H1 (cell line): ENCODE results near the gene BCAS2. TPM values are rescaled to one million over a fixed set of nuclear protein-coding genes. Genes with fewer than 3 reads are reported as not detected.

ENCODE experiments used
- CTCF ChIA-PET: fragments of 300-600 bp; sonication (Branson Sonifier 250); formaldehyde crosslinking; loops from one replicate; lab custom pipeline; 2021; ENCODE audit not compliant: partially characterized antibody; lab: Charles Lee
- POLR2A ChIA-PET: fragments of 300-600 bp; sonication (Branson Sonifier 250); formaldehyde crosslinking; loops from one replicate; lab custom pipeline; 2021; ENCODE audit warnings: inconsistent platforms; ENCODE audit not compliant: partially characterized antibody; lab: Charles Lee
- DNase-seq, 2 experiments: peaks; one replicate each; pipeline versions ENCODE4 v3.0.0 to v3.0.0-alpha.2; 2010 to 2022; ENCODE audit warnings: low spot score in 2 of 2, low read depth in 1 of 2, mixed read lengths in 1 of 2
- FAIRE-seq: peaks from 2 replicates; lab custom pipeline; 2011; peaks lifted over from hg19 to GRCh38; lab: Jason Lieb, UNC
- H2AFZ ChIP-seq: 2 replicates; pipeline ENCODE4 v1.8.1; 2012; ENCODE audit warnings: low read length, inconsistent platforms
- H2AK5ac ChIP-seq: 2 replicates; pipeline ENCODE4 v1.6.1; 2013; ENCODE audit warnings: low read depth, low read length
- H2BK120ac ChIP-seq: replicated peaks from 2 replicates; pipeline ENCODE3; 2013; ENCODE audit warnings: low read depth, low read length, inconsistent platforms
- H2BK12ac ChIP-seq: 2 replicates; pipeline ENCODE4 v1.6.1; 2013; ENCODE audit warnings: low read depth, low read length
- H2BK15ac ChIP-seq: 2 replicates; pipeline ENCODE4 v1.6.1; 2013; ENCODE audit warnings: low read length
- H2BK20ac ChIP-seq: 2 replicates; pipeline ENCODE4 v1.6.1; 2013; ENCODE audit warnings: low read length
- H2BK5ac ChIP-seq: 2 replicates; pipeline ENCODE4 v1.6.1; 2013; ENCODE audit warnings: low read depth, low read length
- H3K14ac ChIP-seq: 2 replicates; pipeline ENCODE4 v1.6.1; 2013; ENCODE audit warnings: inconsistent platforms; ENCODE audit not compliant: insufficient read length
- H3K18ac ChIP-seq: 2 replicates; pipeline ENCODE4 v1.6.1; 2013; ENCODE audit warnings: low read length; ENCODE audit errors: extremely low read depth
- H3K23ac ChIP-seq: 2 replicates; pipeline ENCODE4 v1.6.1; 2013; ENCODE audit warnings: inconsistent platforms; ENCODE audit not compliant: insufficient read length
- H3K23me2 ChIP-seq: 2 replicates; pipeline ENCODE4 v1.6.1; 2013; ENCODE audit warnings: low read depth, low read length
- H3K27ac ChIP-seq: 2 replicates; pipeline ENCODE4 v1.6.1; 2011; ENCODE audit warnings: low read depth, low read length, inconsistent platforms
- H3K27me3 ChIP-seq, 4 experiments: replicated peaks in 1 of 4; 1 replicate in 1 of 4; 2 replicates in 3 of 4; pipeline versions ENCODE4 v1.6.1 to v1.8.1; 2011 to 2013; ENCODE audit warnings: low read length in 3 of 4, mild to moderate bottlenecking in 3 of 4, inconsistent platforms in 2 of 4, mixed read lengths in 2 of 4, moderate library complexity in 1 of 4; ENCODE audit not compliant: control insufficient read depth in 3 of 4, insufficient read depth in 3 of 4; ENCODE audit errors: extremely low read depth in 1 of 4
- H3K36me3 ChIP-seq, 4 experiments: 2 replicates each; pipeline versions ENCODE4 v1.6.1 to v1.8.1; 2011 to 2013; ENCODE audit warnings: mild to moderate bottlenecking in 4 of 4, low read length in 3 of 4, moderate library complexity in 2 of 4, control low read depth in 1 of 4, inconsistent platforms in 1 of 4; ENCODE audit not compliant: insufficient read depth in 4 of 4, control insufficient read depth in 2 of 4
- H3K4ac ChIP-seq: replicated peaks from 2 replicates; pipeline ENCODE3; 2013; ENCODE audit warnings: low read length, low read depth, mixed read lengths, inconsistent platforms; ENCODE audit not compliant: insufficient read length
- H3K4me1 ChIP-seq, 4 experiments: replicated peaks in 1 of 4; 1 replicate in 1 of 4; 2 replicates in 3 of 4; pipeline versions ENCODE4 v1.6.1 to v1.8.1; 2011 to 2013; ENCODE audit warnings: low read length in 3 of 4, inconsistent platforms in 2 of 4, mixed read lengths in 1 of 4; ENCODE audit not compliant: insufficient read depth in 4 of 4, control insufficient read depth in 3 of 4
- H3K4me2 ChIP-seq, 2 experiments: 2 replicates each; pipeline versions ENCODE4 v1.6.1 to v1.8.1; 2011 to 2013; ENCODE audit warnings: low read depth in 2 of 2, low read length in 2 of 2, control low read depth in 1 of 2, inconsistent platforms in 1 of 2, mild to moderate bottlenecking in 1 of 2; ENCODE audit not compliant: insufficient read depth in 1 of 2
- H3K4me3 ChIP-seq, 4 experiments: fragments of 200-600, 300-600 bp in 1 of 4; sonication (generic), shearing (Covaris generic), sonication (Bioruptor Twin) in 1 of 4; 2 replicates each; pipeline versions ENCODE4 v1.5.1 to v1.8.1; 2011 to 2016; ENCODE audit warnings: low read length in 4 of 4, low read depth in 3 of 4, control low read depth in 2 of 4, inconsistent platforms in 2 of 4, mild to moderate bottlenecking in 2 of 4, mixed read lengths in 1 of 4, moderate library complexity in 1 of 4; ENCODE audit not compliant: insufficient read depth in 2 of 4; ENCODE audit errors: extremely low read depth in 1 of 4
- H3K56ac ChIP-seq: replicated peaks from 2 replicates; pipeline ENCODE3; 2013; ENCODE audit warnings: low read depth, mild to moderate bottlenecking, mixed read lengths, low read length, inconsistent platforms; ENCODE audit not compliant: insufficient read length
- H3K79me1 ChIP-seq: 2 replicates; pipeline ENCODE4 v1.6.1; 2013; ENCODE audit warnings: low read depth, low read length, control low read depth
- H3K79me2 ChIP-seq, 2 experiments: 2 replicates each; pipeline versions ENCODE4 v1.6.1 to v1.8.1; 2012 to 2013; ENCODE audit warnings: low read length in 2 of 2, mild to moderate bottlenecking in 2 of 2, inconsistent platforms in 1 of 2; ENCODE audit not compliant: insufficient read depth in 2 of 2, control insufficient read depth in 1 of 2
- H3K9ac ChIP-seq, 4 experiments: replicated peaks in 1 of 4; 1 replicate in 1 of 4; 2 replicates in 3 of 4; pipeline versions ENCODE4 v1.6.1 to v1.8.1; 2011 to 2013; ENCODE audit warnings: low read depth in 3 of 4, low read length in 3 of 4, control low read depth in 2 of 4, mild to moderate bottlenecking in 2 of 4, moderate library complexity in 2 of 4, inconsistent platforms in 1 of 4; ENCODE audit errors: extremely low read depth in 1 of 4
- H3K9me3 ChIP-seq, 2 experiments: 2 replicates each; pipeline versions ENCODE4 v1.6.1 to v1.8.1; 2012 to 2013; ENCODE audit warnings: mild to moderate bottlenecking in 2 of 2, moderate library complexity in 2 of 2, control low read depth in 1 of 2, inconsistent platforms in 1 of 2, low read depth in 1 of 2, low read length in 1 of 2, mixed read lengths in 1 of 2; ENCODE audit not compliant: insufficient read depth in 2 of 2
- H4K20me1 ChIP-seq, 2 experiments: replicated peaks in 1 of 2; 2 replicates each; pipeline versions ENCODE3 to v1.8.1; 2011 to 2013; ENCODE audit warnings: inconsistent platforms in 2 of 2, low read length in 2 of 2, mild to moderate bottlenecking in 1 of 2; ENCODE audit not compliant: insufficient read depth in 2 of 2, control insufficient read depth in 1 of 2
- H4K5ac ChIP-seq: 2 replicates; pipeline ENCODE4 v1.6.1; 2013; ENCODE audit warnings: low read length, low read depth, mixed read lengths, inconsistent platforms; ENCODE audit not compliant: insufficient read length
- H4K8ac ChIP-seq: 2 replicates; pipeline ENCODE4 v1.8.0; 2013; ENCODE audit warnings: mild to moderate bottlenecking, moderate library complexity, low read length, inconsistent platforms; ENCODE audit not compliant: insufficient read depth; ENCODE audit errors: extremely low read depth
- H4K91ac ChIP-seq: replicated peaks from 2 replicates; pipeline ENCODE3; 2013; ENCODE audit warnings: low read length, mixed read lengths, inconsistent platforms; ENCODE audit not compliant: insufficient read length
- ASH2L ChIP-seq: fragments of 200-600, 300-600 bp; sonication (generic); IDR thresholded peaks from one replicate; pipeline ENCODE4 v1.7.1; 2017; ENCODE audit warnings: low read length
- ATF3 ChIP-seq: IDR thresholded peaks from 2 replicates; pipeline ENCODE4 v1.6.1; 2011; ENCODE audit warnings: low read depth, mild to moderate bottlenecking, low read length; ENCODE audit not compliant: insufficient read depth
- HDAC2 ChIP-seq, 2 experiments: fragments of 300-600 bp in 1 of 2; sonication (generic) in 1 of 2; IDR thresholded peaks; 2 replicates each; pipeline ENCODE4 v1.6.1; 2011 to 2012; ENCODE audit warnings: low read depth in 2 of 2, low read length in 2 of 2, mild to moderate bottlenecking in 2 of 2, moderate library complexity in 2 of 2, borderline replicate concordance in 1 of 2, inconsistent platforms in 1 of 2
- POLR2A ChIP-seq, 2 experiments: IDR thresholded peaks; 1 replicate in 1 of 2; 2 replicates in 1 of 2; pipeline ENCODE4 v1.6.1; 2011; ENCODE audit warnings: low read depth in 2 of 2, low read length in 2 of 2, mild to moderate bottlenecking in 2 of 2; ENCODE audit errors: control extremely low read depth in 1 of 2
- POLR2AphosphoS5 ChIP-seq: IDR thresholded peaks from 2 replicates; pipeline ENCODE4 v1.6.1; 2011; ENCODE audit warnings: low read depth, low read length
- RAD21 ChIP-seq, 2 experiments: IDR thresholded peaks in 1 of 2; conservative IDR thresholded peaks in 1 of 2; 2 replicates each; pipeline ENCODE4 v1.6.1; 2011; ENCODE audit warnings: low read depth in 2 of 2, low read length in 2 of 2, improper control_type of control experiment in 1 of 2, inconsistent platforms in 1 of 2, mild to moderate bottlenecking in 1 of 2, moderate library complexity in 1 of 2
- RFX5 ChIP-seq: IDR thresholded peaks from 2 replicates; pipeline ENCODE4 v1.6.1; 2011; ENCODE audit warnings: low read depth, low read length, improper control_type of control experiment, borderline replicate concordance
- RXRA ChIP-seq: IDR thresholded peaks from 2 replicates; pipeline ENCODE4 v1.6.1; 2011; ENCODE audit warnings: low read depth, mild to moderate bottlenecking, low read length, moderate library complexity; ENCODE audit not compliant: insufficient read depth
- SAP30 ChIP-seq: fragments of 300-600 bp; sonication (generic); IDR thresholded peaks from 2 replicates; pipeline ENCODE4 v1.7.1; 2012; ENCODE audit warnings: low read length, moderate library complexity, mild to moderate bottlenecking, inconsistent platforms; ENCODE audit not compliant: insufficient read depth, insufficient replicate concordance
- SP2 ChIP-seq: IDR thresholded peaks from 2 replicates; pipeline ENCODE4 v1.6.1; 2012; ENCODE audit warnings: mild to moderate bottlenecking, low read length, inconsistent platforms
- SP4 ChIP-seq: IDR thresholded peaks from 2 replicates; pipeline ENCODE4 v1.6.1; 2012; ENCODE audit warnings: low read length, inconsistent platforms
- SRF ChIP-seq: IDR thresholded peaks from 2 replicates; pipeline ENCODE4 v1.6.1; 2011; ENCODE audit warnings: mild to moderate bottlenecking, low read depth, low read length, moderate library complexity
- TEAD4 ChIP-seq: IDR thresholded peaks from 2 replicates; pipeline ENCODE4 v1.6.1; 2012; ENCODE audit warnings: low read depth, low read length, inconsistent platforms, mixed read lengths
- WGBS, 2 experiments: shearing (Covaris generic) in 1 of 2; methylation state at CpG; one replicate each; pipeline versions ENCODE4 v1.1.6 to v1.1.7; 2013 to 2015; ENCODE audit warnings: low lambda C conversion rate in 2 of 2, mixed read lengths in 2 of 2, inconsistent platforms in 1 of 2, low coverage in 1 of 2, missing lambda C conversion rate in 1 of 2; ENCODE audit not compliant: insufficient replicate concordance in 2 of 2, insufficient coverage in 1 of 2, insufficient read length in 1 of 2; ENCODE audit errors: extremely low coverage in 1 of 2, missing lambda C conversion rate in 1 of 2; 5-methylcytosine and 5-hydroxymethylcytosine counted together
- polyA plus RNA-seq, 7 experiments: library from polyadenylated mRNA; depleted of rRNA in 3 of 7; stranded (reverse) in 5 of 7; unstranded in 2 of 7; fragments of >200 nt in 5 of 7; fragments of 200-250 nt in 2 of 7; gene quantifications; 1 replicate in 5 of 7; 2 replicates in 1 of 7; 4 replicates in 1 of 7; pipeline versions ENCODE4 v1.2.1 to v1.2.3, GENCODE V29; 2011 to 2013; ENCODE audit warnings: missing spikeins in 2 of 7, mixed read lengths in 2 of 7
- total RNA-seq: library from RNA; stranded (reverse); fragmentation: NEBNext Ultra II Directional; extraction: Animal tissue kit (Norgen Biotek cat#: 25700); gene quantifications from 2 replicates; pipeline ENCODE4 v1.2.1, GENCODE V29; 2021
- TF ChIP-seq, protein P1 (sequence below): IDR thresholded peaks from 2 replicates; pipeline ENCODE4 v1.6.1; 2012; ENCODE audit warnings: inconsistent platforms

BCAS2 gene
- total and polyA plus RNA-seq, 2 of the 8 experiments (the other 6 are each of a cell fraction or from before 2014, with no cell fraction given) = 18.0 to 52.2 TPM

GRCh38 chr1:114623364-114623763 is 41.9 kb upstream of the BCAS2 start:
- no peak overlapping the region for H2BK12ac ChIP-seq
- 90% methylated on average over 5 of the region's 5 CpGs; no CpG with 5 or more reads in 1 of the 2 experiments for WGBS, 2 experiments
- H3K23ac ChIP-seq = no peak overlapping the region
- H3K79me2 ChIP-seq = no peaks in the 10 kb centered on the region
- H2AK5ac ChIP-seq = no peak overlapping the region
- no peak overlapping the region for H3K27ac ChIP-seq
- no peak overlapping the region for H2BK15ac ChIP-seq
- no peak overlapping the region for H4K5ac ChIP-seq
- H4K91ac ChIP-seq = no peak overlapping the region
- H2BK5ac ChIP-seq = no peak overlapping the region
- no peaks in the 10 kb centered on the region for H3K9me3 ChIP-seq
- no peak overlapping the region for H3K56ac ChIP-seq
- no peaks in the 10 kb centered on the region for H3K4me1 ChIP-seq
- POLR2A ChIA-PET = interaction anchor here (1.3 kb wide), 1 partner anchor 92 kb away, joined by 3 read pairs; no protein-coding TSS in a partner anchor
- no peaks in the 10 kb centered on the region for H4K20me1 ChIP-seq
- H3K27me3 ChIP-seq = no peaks in the 10 kb centered on the region
- no peak overlapping the region for H2AFZ ChIP-seq
- H3K23me2 ChIP-seq = no peaks in the 10 kb centered on the region
- no peaks in the 10 kb centered on the region for H3K79me1 ChIP-seq
- H2BK20ac ChIP-seq = no peak overlapping the region
- no peak overlapping the region for H3K4ac ChIP-seq
- no peaks in the 10 kb centered on the region for H3K36me3 ChIP-seq
- H3K4me3 ChIP-seq = no peak overlapping the region
- no peak overlapping the region for H3K9ac ChIP-seq
- DNase-seq = no peak
- no peak overlapping the region for H4K8ac ChIP-seq
- H2BK120ac ChIP-seq = no peak overlapping the region
- no peak overlapping the region for H3K4me2 ChIP-seq
- H3K14ac ChIP-seq = no peak overlapping the region
- no peak for FAIRE-seq
- CTCF ChIA-PET = no interaction called here
- no peak overlapping the region for H3K18ac ChIP-seq
- TF ChIP-seq POLR2AphosphoS5 = no peak
- no peak for TF ChIP-seq TEAD4
- no peak for TF ChIP-seq RFX5
- TF ChIP-seq, protein P1, sequence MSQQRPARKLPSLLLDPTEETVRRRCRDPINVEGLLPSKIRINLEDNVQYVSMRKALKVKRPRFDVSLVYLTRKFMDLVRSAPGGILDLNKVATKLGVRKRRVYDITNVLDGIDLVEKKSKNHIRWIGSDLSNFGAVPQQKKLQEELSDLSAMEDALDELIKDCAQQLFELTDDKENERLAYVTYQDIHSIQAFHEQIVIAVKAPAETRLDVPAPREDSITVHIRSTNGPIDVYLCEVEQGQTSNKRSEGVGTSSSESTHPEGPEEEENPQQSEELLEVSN = no peak
- TF ChIP-seq HDAC2 (IDR thresholded peaks at IDR 0.05; ENCODE audit: borderline replicate concordance in 1 of 2, low read depth in 2 of 2, low read length in 2 of 2) = no peak
- no peak for TF ChIP-seq POLR2A (IDR thresholded peaks at IDR 0.05; ENCODE audit: control extremely low read depth in 1 of 2, low read depth in 2 of 2, low read length in 2 of 2)
- TF ChIP-seq SP2 = no peak
- TF ChIP-seq RAD21 (IDR thresholded peaks at IDR 0.05 in 1 of 2, conservative IDR thresholded peaks at IDR 0.05 in 1 of 2; ENCODE audit: low read depth in 2 of 2, low read length in 2 of 2) = no peak
- TF ChIP-seq SAP30 = no peak
- TF ChIP-seq SP4 = no peak
- no peak for TF ChIP-seq SRF
- no peak for TF ChIP-seq RXRA
- no peak for TF ChIP-seq ATF3
- TF ChIP-seq ASH2L = no peak
